HAP-1 (cell line): ENCODE data around the gene C17orf107.

Experiments
- DNase-seq, 2 experiments: peaks; one replicate each; pipeline ENCODE4 v3.0.0-alpha.2; 2016 to 2020; ENCODE audit warnings: low spot score in 2 of 2
- H3K27me3 ChIP-seq: fragments of 250-450 bp; sonication (Bioruptor Pico); 2 replicates; pipeline ENCODE4 v1.5.1; 2020; ENCODE audit warnings: low read depth, mild to moderate bottlenecking, moderate library complexity
- H3K36me3 ChIP-seq: fragments of 250-450 bp; sonication (Bioruptor Pico); replicated peaks from 2 replicates; pipeline ENCODE4 v1.5.1; 2020; ENCODE audit warnings: mild to moderate bottlenecking
- H3K4me1 ChIP-seq: fragments of 250-450 bp; sonication (Bioruptor Pico); 2 replicates; pipeline ENCODE4 v1.5.1; 2020; ENCODE audit warnings: mild to moderate bottlenecking
- H3K4me3 ChIP-seq: fragments of 250-450 bp; sonication (Bioruptor Pico); 2 replicates; pipeline ENCODE4 v1.5.1; 2020; ENCODE audit warnings: mild to moderate bottlenecking, moderate library complexity
- H3K9me3 ChIP-seq: fragments of 250-450 bp; sonication (Bioruptor Pico); 2 replicates; pipeline ENCODE4 v1.5.1; 2020; ENCODE audit warnings: mild to moderate bottlenecking, moderate library complexity
- in situ Hi-C: fragments of 300-500 bp; cut with MboI; formaldehyde crosslinking; loops from 3 replicates; pipeline ENCODE4 v1.14.3; 2020; ENCODE audit warnings: low sequenced_read_pairs, inconsistent platforms, mixed read lengths

The C17orf107 gene

GRCh38 chr17:4939546-4939795, 40.1 kb downstream of the C17orf107 start:
- Histone ChIP-seq H3K36me3 (peaks cover 51% of the 10 kb centered on the region), H3K27me3 (no peaks in the 10 kb centered on the region), H3K4me1 (peaks cover 14% of the 10 kb centered on the region), H3K9me3 (no peaks in the 10 kb centered on the region), H3K4me3 (peak overlapping the region; percentile 70)
- in situ Hi-C loops: no loop called here
- DNase-seq: no peak

GRCh38 chr17:4939796-4940554, 40.6 kb downstream of the C17orf107 start, which contains the start of the genes RNF167 and SLC25A11:
TSS of gene RNF167 (plus strand) at chr17:4940268. CDS start at chr17:4940910, 642 bp downstream.
TSS of gene SLC25A11 (minus strand) at chr17:4940046. CDS start at chr17:4939910, 136 bp downstream.
- Histone ChIP-seq H3K36me3 (peaks cover 56% of the 10 kb centered on the region), H3K9me3 (no peaks in the 10 kb centered on the region), H3K27me3 (no peaks in the 10 kb centered on the region), H3K4me1 (peaks cover 14% of the 10 kb centered on the region), H3K4me3 (peak within 1 kb of the TSS; percentile 70)
- in situ Hi-C loops: no loop called here
- DNase-seq: peak; percentile 97 to 99

GRCh38 chr17:4940555-4941318, 41.4 kb downstream of the C17orf107 start:
- DNase-seq: peak; percentile 90 to 91
- in situ Hi-C loops: no loop called here
- H3K36me3 ChIP-seq: peaks cover 64% of the 10 kb centered on the region
- H3K27me3 ChIP-seq: no peaks in the 10 kb centered on the region
- peak overlapping the region; percentile 70 for H3K4me3 ChIP-seq
- peaks cover 14% of the 10 kb centered on the region for H3K4me1 ChIP-seq
- H3K9me3 ChIP-seq: no peaks in the 10 kb centered on the region

- H3K4me1 ChIP-seq: peaks cover 14% of the 10 kb centered on the region
- H3K9me3 ChIP-seq: no peaks in the 10 kb centered on the region
- H3K4me3 ChIP-seq: peak overlapping the region; percentile 70
- DNase-seq: no peak
- in situ Hi-C loops: no loop called here
- peaks cover 69% of the 10 kb centered on the region for H3K36me3 ChIP-seq
- H3K27me3 ChIP-seq: no peaks in the 10 kb centered on the region
Observed at GRCh38 chr17:4941319-4941610, 41.9 kb downstream of the C17orf107 start.

GRCh38 chr17:4942760-4943508, 43.6 kb downstream of the C17orf107 start:
- H3K4me1 ChIP-seq: peaks cover 14% of the 10 kb centered on the region
- no peaks in the 10 kb centered on the region for H3K27me3 ChIP-seq
- no peaks in the 10 kb centered on the region for H3K9me3 ChIP-seq
- peaks cover 69% of the 10 kb centered on the region for H3K36me3 ChIP-seq
- H3K4me3 ChIP-seq: no peak overlapping the region
- DNase-seq: no peak
- in situ Hi-C loops: no loop called here

- no peak overlapping the region for H3K4me3 ChIP-seq
- no peak for DNase-seq
- in situ Hi-C loops: no loop called here
- no peaks in the 10 kb centered on the region for H3K9me3 ChIP-seq
- H3K27me3 ChIP-seq: no peaks in the 10 kb centered on the region
- peaks cover 8% of the 10 kb centered on the region for H3K4me1 ChIP-seq
- peaks cover 63% of the 10 kb centered on the region for H3K36me3 ChIP-seq
Observed at GRCh38 chr17:4944163-4944553, 44.8 kb downstream of the C17orf107 start.

GRCh38 chr17:4944554-4945175, 45.3 kb downstream of the C17orf107 start:
- peaks cover 63% of the 10 kb centered on the region for H3K36me3 ChIP-seq
- no peak for DNase-seq
- in situ Hi-C loops: no loop called here
- H3K9me3 ChIP-seq: no peaks in the 10 kb centered on the region
- peaks cover 9% of the 10 kb centered on the region for H3K4me1 ChIP-seq
- no peaks in the 10 kb centered on the region for H3K27me3 ChIP-seq
- no peak overlapping the region for H3K4me3 ChIP-seq

GRCh38 chr17:4945176-4945943, 46.0 kb downstream of the C17orf107 start:
- Histone ChIP-seq H3K36me3 (peaks cover 63% of the 10 kb centered on the region), H3K4me1 (peaks cover 14% of the 10 kb centered on the region), H3K9me3 (no peaks in the 10 kb centered on the region), H3K27me3 (no peaks in the 10 kb centered on the region), H3K4me3 (no peak overlapping the region)
- in situ Hi-C loops: no loop called here
- DNase-seq: peak in 1 of 2 experiments; percentile 60

- DNase-seq: no peak
- in situ Hi-C loops: no loop called here
- Histone ChIP-seq H3K4me1 (peaks cover 19% of the 10 kb centered on the region), H3K9me3 (no peaks in the 10 kb centered on the region), H3K4me3 (peak overlapping the region; percentile 98), H3K36me3 (peaks cover 63% of the 10 kb centered on the region), H3K27me3 (no peaks in the 10 kb centered on the region)
Observed at GRCh38 chr17:4945944-4946280, 46.6 kb downstream of the C17orf107 start.

- Histone ChIP-seq H3K9me3 (no peaks in the 10 kb centered on the region), H3K36me3 (peaks cover 63% of the 10 kb centered on the region), H3K4me3 (peak overlapping the region; percentile 98), H3K4me1 (peaks cover 23% of the 10 kb centered on the region), H3K27me3 (no peaks in the 10 kb centered on the region)
- no peak for DNase-seq
- in situ Hi-C loops: no loop called here
Observed at GRCh38 chr17:4946312-4946976, 47.1 kb downstream of the C17orf107 start.

GRCh38 chr17:4947010-4947410, 47.7 kb downstream of the C17orf107 start:
- Histone ChIP-seq H3K4me3 (peak overlapping the region; percentile 98), H3K9me3 (no peaks in the 10 kb centered on the region), H3K36me3 (peaks cover 57% of the 10 kb centered on the region), H3K4me1 (peaks cover 18% of the 10 kb centered on the region), H3K27me3 (no peaks in the 10 kb centered on the region)
- in situ Hi-C loops: no loop called here
- no peak for DNase-seq

- Histone ChIP-seq H3K36me3 (peaks cover 54% of the 10 kb centered on the region), H3K4me3 (peak overlapping the region; percentile 98), H3K4me1 (peaks cover 18% of the 10 kb centered on the region), H3K9me3 (no peaks in the 10 kb centered on the region), H3K27me3 (no peaks in the 10 kb centered on the region)
- peak; percentile 46 to 74 for DNase-seq
- in situ Hi-C loops: no loop called here
Observed at GRCh38 chr17:4947411-4948165, 48.3 kb downstream of the C17orf107 start.
